HCT116 (cell line): Measurements from ENCODE around the gene MRPL36. TPM values are rescaled to one million over a fixed set of nuclear protein-coding genes. Genes with fewer than 3 reads are reported as not detected.
A peak's percentile ranks its signal among the peaks of the same experiment; 100 is the strongest.

ENCODE experiments used
- ATAC-seq: fragments of 200-7000 bp; cut with Tn5 transposase; 2 replicates; pipeline ENCODE4 v1.9.1; 2020; ENCODE audit warnings: mild to moderate bottlenecking, moderate library complexity
- BruUV-seq: library from RNA; stranded (reverse); fragments of 400-500 nt; replicated peaks from 2 replicates; lab custom pipeline; 2021; lab: Mats Ljungman, UMichigan
- CTCF ChIA-PET: fragments of 300-600 bp; sonication (Branson Sonifier 250); formaldehyde crosslinking; loops from one replicate; lab custom pipeline; 2021; ENCODE audit warnings: antibody characterized with exemption; lab: Charles Lee
- POLR2A ChIA-PET: fragments of 300-600, 350-600 bp; sonication (Branson Sonifier 250); formaldehyde crosslinking; loops from one replicate; lab custom pipeline; 2021; ENCODE audit warnings: antibody characterized with exemption; lab: Charles Lee
- RAD21 ChIA-PET, 2 experiments: fragments of 300-600 bp; sonication (Branson Sonifier 250); formaldehyde crosslinking; loops; one replicate each; lab custom pipeline; 2023; ENCODE audit warnings: low total read pairs in 2 of 2; ENCODE audit not compliant: uncharacterized antibody in 2 of 2, unreplicated experiment in 2 of 2, low non-redundant PET in 1 of 2; lab: Charles Lee
- DNase-seq: peaks from one replicate; pipeline ENCODE4 v3.0.0-alpha.2; 2010; ENCODE audit warnings: low read depth, low spot score
- H2AFZ ChIP-seq: fragments of 200-600 bp; shearing (Covaris generic), sonication (generic); 2 replicates; pipeline ENCODE4 v1.6.1; 2017; ENCODE audit warnings: low read depth, mixed run types, mixed read lengths, antibody characterized with exemption, low read length; ENCODE audit not compliant: poor library complexity, severe bottlenecking
- H3K27ac ChIP-seq: 2 replicates; pipeline ENCODE4 v1.5.1; 2012; ENCODE audit warnings: low read depth, low read length
- H3K27me3 ChIP-seq: fragments of 200-600 bp; sonication (generic); 2 replicates; pipeline ENCODE4 v1.6.1; 2016; ENCODE audit warnings: mixed run types, low read length, mixed read lengths; ENCODE audit not compliant: insufficient read depth
- H3K36me3 ChIP-seq, 2 experiments: fragments of 200-500 bp in 1 of 2; fragments of 200-600 bp in 1 of 2; sonication (Bioruptor generic) in 1 of 2; sonication (generic) in 1 of 2; 2 replicates each; pipeline versions ENCODE4 v1.5.1 to v1.6.1; 2014 to 2016; ENCODE audit warnings: low read length in 2 of 2, inconsistent platforms in 1 of 2, mixed read lengths in 1 of 2, mixed run types in 1 of 2; ENCODE audit not compliant: insufficient read depth in 2 of 2, control insufficient read depth in 1 of 2
- H3K4me1 ChIP-seq, 2 experiments: fragments of 200-600 bp in 1 of 2; sonication (generic) in 1 of 2; 2 replicates each; pipeline versions ENCODE4 v1.5.1 to v1.6.1; 2012 to 2017; ENCODE audit warnings: low read length in 2 of 2, inconsistent platforms in 1 of 2, mild to moderate bottlenecking in 1 of 2, mixed read lengths in 1 of 2, mixed run types in 1 of 2, moderate library complexity in 1 of 2; ENCODE audit not compliant: insufficient read depth in 2 of 2, control insufficient read depth in 1 of 2
- H3K4me2 ChIP-seq: fragments of 200-600 bp; sonication (generic); 2 replicates; pipeline ENCODE4 v1.6.1; 2017; ENCODE audit warnings: mixed run types, low read length, mixed read lengths
- H3K4me3 ChIP-seq, 2 experiments: fragments of 200-600 bp in 1 of 2; sonication (generic) in 1 of 2; replicated peaks in 1 of 2; 2 replicates each; pipeline ENCODE4 v1.5.1; 2011 to 2016; ENCODE audit warnings: low read length in 2 of 2, control low read depth in 1 of 2, low read depth in 1 of 2, mild to moderate bottlenecking in 1 of 2, mixed read lengths in 1 of 2, mixed run types in 1 of 2
- H3K79me2 ChIP-seq: fragments of 200-600 bp; sonication (generic); 2 replicates; pipeline ENCODE4 v1.6.1; 2017; ENCODE audit warnings: mild to moderate bottlenecking, mixed run types, low read length, moderate library complexity, mixed read lengths; ENCODE audit not compliant: insufficient read depth
- H3K9ac ChIP-seq: fragments of 200-600 bp; sonication (generic); 2 replicates; pipeline ENCODE4 v1.6.1; 2016; ENCODE audit warnings: low read length, mixed read lengths
- H3K9me2 ChIP-seq: fragments of 200-600 bp; sonication (generic), shearing (Covaris generic); 2 replicates; pipeline ENCODE4 v1.6.1; 2017; ENCODE audit warnings: mixed run types, mild to moderate bottlenecking, moderate library complexity; ENCODE audit not compliant: insufficient read depth
- H3K9me3 ChIP-seq, 2 experiments: fragments of 200-500 bp in 1 of 2; fragments of 200-600 bp in 1 of 2; sonication (Bioruptor generic) in 1 of 2; sonication (generic) in 1 of 2; 2 replicates each; pipeline ENCODE4 v1.6.1; 2014 to 2017; ENCODE audit warnings: low read length in 2 of 2, mixed read lengths in 2 of 2, inconsistent platforms in 1 of 2, low read depth in 1 of 2, mild to moderate bottlenecking in 1 of 2, mixed run types in 1 of 2, moderate library complexity in 1 of 2; ENCODE audit not compliant: control insufficient read depth in 1 of 2, insufficient read depth in 1 of 2
- H4K20me1 ChIP-seq: fragments of 200-600 bp; sonication (generic), shearing (Covaris generic); 2 replicates; pipeline ENCODE4 v1.6.1; 2017; ENCODE audit warnings: mixed run types, mild to moderate bottlenecking, moderate library complexity; ENCODE audit not compliant: insufficient read depth
- CBX3 ChIP-seq: IDR thresholded peaks from 2 replicates; pipeline ENCODE4 v1.6.1; 2012; ENCODE audit warnings: low read depth
- CEBPB ChIP-seq: IDR thresholded peaks from 2 replicates; pipeline ENCODE4 v1.6.1; 2012; ENCODE audit warnings: low read depth
- CTCF ChIP-seq, 3 experiments: fragments of 200-600 bp in 1 of 3; sonication (generic) in 1 of 3; IDR thresholded peaks in 2 of 3; conservative IDR thresholded peaks in 1 of 3; 2 replicates each; pipeline ENCODE4 v1.5.1; 2012 to 2017; ENCODE audit warnings: low read depth in 2 of 3, low read length in 2 of 3, antibody characterized with exemption in 1 of 3, borderline replicate concordance in 1 of 3, control low read depth in 1 of 3, mild to moderate bottlenecking in 1 of 3, mixed read lengths in 1 of 3, mixed run types in 1 of 3, moderate library complexity in 1 of 3; ENCODE audit not compliant: insufficient read depth in 1 of 3
- ELF1 ChIP-seq: IDR thresholded peaks from 2 replicates; pipeline ENCODE4 v1.6.1; 2012; ENCODE audit warnings: low read depth, borderline replicate concordance
- EZH2 ChIP-seq: fragments of 200-600 bp; sonication (generic); IDR thresholded peaks from 2 replicates; pipeline ENCODE4 v1.6.1; 2017; ENCODE audit warnings: antibody characterized with exemption, mixed run types
- EZH2phosphoT487 ChIP-seq: fragments of 200-600 bp; IDR thresholded peaks from 2 replicates; pipeline ENCODE4 v1.6.1; 2018; ENCODE audit warnings: antibody characterized with exemption, borderline replicate concordance
- FOSL1 ChIP-seq: IDR thresholded peaks from 2 replicates; pipeline ENCODE4 v1.6.1; 2012; ENCODE audit warnings: low read depth
- MAX ChIP-seq: IDR thresholded peaks from 2 replicates; pipeline ENCODE4 v1.6.1; 2012
- POLR2A ChIP-seq: IDR thresholded peaks from 2 replicates; pipeline ENCODE4 v1.7.0; 2011; ENCODE audit warnings: borderline replicate concordance; ENCODE audit not compliant: insufficient read depth, insufficient read length; ENCODE audit errors: extremely low read depth
- POLR2AphosphoS5 ChIP-seq: IDR thresholded peaks from 2 replicates; pipeline ENCODE4 v1.6.1; 2011; ENCODE audit warnings: mild to moderate bottlenecking, low read depth, low read length, moderate library complexity
- SRF ChIP-seq: IDR thresholded peaks from 2 replicates; pipeline ENCODE4 v1.6.1; 2012; ENCODE audit warnings: low read depth
- TCF7L2 ChIP-seq: IDR thresholded peaks from 2 replicates; pipeline ENCODE4 v1.7.0; 2011; ENCODE audit warnings: borderline replicate concordance, inconsistent platforms; ENCODE audit not compliant: insufficient read depth, insufficient read length; ENCODE audit errors: extremely low read depth
- YY1 ChIP-seq: IDR thresholded peaks from 2 replicates; pipeline ENCODE4 v1.6.1; 2011; ENCODE audit warnings: low read length, low read depth, moderate library complexity, mild to moderate bottlenecking; ENCODE audit not compliant: insufficient replicate concordance; ENCODE audit errors: extremely low read depth
- ZBTB33 ChIP-seq: IDR thresholded peaks from 2 replicates; pipeline ENCODE4 v1.6.1; 2011; ENCODE audit warnings: mild to moderate bottlenecking, low read length, moderate library complexity; ENCODE audit not compliant: insufficient replicate concordance; ENCODE audit errors: extremely low read depth
- ZFX ChIP-seq: fragments of 450-650 bp; IDR thresholded peaks from 2 replicates; pipeline ENCODE4 v1.6.1; 2017
- ZNF274 ChIP-seq: fragments of 200-500 bp; sonication (Bioruptor generic); IDR thresholded peaks from 2 replicates; pipeline ENCODE4 v1.6.1; 2014; ENCODE audit warnings: mild to moderate bottlenecking, low read depth, low read length, inconsistent platforms
- intact Hi-C: fragments of 100-400 bp; cut with micrococcal nuclease; formaldehyde crosslinking; loops from 2 replicates; pipeline ENCODE4 v1.10.0; 2022
- total RNA-seq: library from RNA; stranded (reverse); gene quantifications from one replicate; pipeline ENCODE4 v1.2.1, GENCODE V29; 2021; ENCODE audit not compliant: unreplicated experiment

Gene MRPL36
- total RNA-seq, 1 experiment from 2014 or later = 71.9 TPM

GRCh38 chr5:1783216-1783554 is 16.5 kb downstream of the MRPL36 start:
- Histone ChIP-seq H3K9ac (no peak overlapping the region), H4K20me1 (no peaks in the 10 kb centered on the region), H3K36me3 (no peaks in the 10 kb centered on the region), H3K4me3 (no peak overlapping the region), H3K4me1 (peaks cover 0 to 10% of the 10 kb centered on the region in 2 experiments; a peak in 2 of 4 replicates), H3K79me2 (no peaks in the 10 kb centered on the region), H2AFZ (no peak overlapping the region), H3K4me2 (peak overlapping the region; percentile 26; the same call in 1 of the 2 replicates), H3K9me3 (no peaks in the 10 kb centered on the region), H3K27ac (no peak overlapping the region), H3K27me3 (no peaks in the 10 kb centered on the region), H3K9me2 (no peaks in the 10 kb centered on the region)
- TF ChIP-seq CBX3 (no peak), TCF7L2 (peak; percentile 37)
- ChIA-PET RAD21 (no interaction called here), POLR2A (no interaction called here), CTCF (no interaction called here)
- peak; percentile 75 for ATAC-seq
- BruUV-seq = no TSS peak
- intact Hi-C loops = no loop called here
- DNase-seq = no peak

GRCh38 chr5:1782385-1783215 is 17.0 kb downstream of the MRPL36 start:
- peaks cover 0 to 10% of the 10 kb centered on the region in 2 experiments; a peak in 2 of 4 replicates for H3K4me1 ChIP-seq
- no peak overlapping the region for H3K9ac ChIP-seq
- no peaks in the 10 kb centered on the region for H3K36me3 ChIP-seq
- H3K4me3 ChIP-seq = no peak overlapping the region
- H3K9me3 ChIP-seq = no peaks in the 10 kb centered on the region
- H4K20me1 ChIP-seq = no peaks in the 10 kb centered on the region
- no peak overlapping the region for H3K27ac ChIP-seq
- ATAC-seq = peak; percentile 39
- peak overlapping the region; percentile 26; the same call in 1 of the 2 replicates for H3K4me2 ChIP-seq
- ChIA-PET POLR2A (no interaction called here), CTCF (no interaction called here), RAD21 (no interaction called here)
- no peaks in the 10 kb centered on the region for H3K9me2 ChIP-seq
- H3K27me3 ChIP-seq = no peaks in the 10 kb centered on the region
- H2AFZ ChIP-seq = no peak overlapping the region
- no peaks in the 10 kb centered on the region for H3K79me2 ChIP-seq
- DNase-seq = no peak
- intact Hi-C loops = no loop called here
- no TSS peak for BruUV-seq
- TF ChIP-seq ZFX (no peak), YY1 (no peak), CEBPB (no peak), ELF1 (no peak), EZH2phosphoT487 (no peak), TCF7L2 (no peak), EZH2 (no peak), CTCF (IDR thresholded peaks at IDR 0.05 in 2 of 3, conservative IDR thresholded peaks at IDR 0.05 in 1 of 3; ENCODE audit: borderline replicate concordance in 1 of 3, insufficient read depth in 1 of 3, low read depth in 2 of 3, low read length in 2 of 3) (no peak), POLR2AphosphoS5 (no peak), ZNF274 (no peak), FOSL1 (no peak), POLR2A (no peak), SRF (no peak), ZBTB33 (no peak), MAX (no peak)
